Adrenal gland (tissue), 5 donors: Measurements from ENCODE around the gene PRDM1.

Experiments used
- POLR2A ChIP-seq, 2 donors: fragments of 450-650 bp; IDR thresholded peaks; one replicate each; pipeline ENCODE4 v1.6.1; 2017; ENCODE audit warnings: antibody characterized with exemption in 2 of 2, mild to moderate bottlenecking in 2 of 2, moderate library complexity in 1 of 2
- TF ChIP-seq, protein P1 (sequence below), 6 experiments: fragments of 450-650 bp in 4 of 6; fragments of 200-600 bp in 2 of 6; sonication (generic) in 1 of 6; IDR thresholded peaks; 1 replicate in 5 of 6; 2 replicates in 1 of 6; pipeline versions ENCODE4 v1.5.1 to v1.8.0; 2016 to 2021; ENCODE audit warnings: antibody characterized with exemption in 6 of 6, mild to moderate bottlenecking in 2 of 6, moderate library complexity in 1 of 6
- donor health status: DM: no; HTN: no; CAD: no.

DNA sequence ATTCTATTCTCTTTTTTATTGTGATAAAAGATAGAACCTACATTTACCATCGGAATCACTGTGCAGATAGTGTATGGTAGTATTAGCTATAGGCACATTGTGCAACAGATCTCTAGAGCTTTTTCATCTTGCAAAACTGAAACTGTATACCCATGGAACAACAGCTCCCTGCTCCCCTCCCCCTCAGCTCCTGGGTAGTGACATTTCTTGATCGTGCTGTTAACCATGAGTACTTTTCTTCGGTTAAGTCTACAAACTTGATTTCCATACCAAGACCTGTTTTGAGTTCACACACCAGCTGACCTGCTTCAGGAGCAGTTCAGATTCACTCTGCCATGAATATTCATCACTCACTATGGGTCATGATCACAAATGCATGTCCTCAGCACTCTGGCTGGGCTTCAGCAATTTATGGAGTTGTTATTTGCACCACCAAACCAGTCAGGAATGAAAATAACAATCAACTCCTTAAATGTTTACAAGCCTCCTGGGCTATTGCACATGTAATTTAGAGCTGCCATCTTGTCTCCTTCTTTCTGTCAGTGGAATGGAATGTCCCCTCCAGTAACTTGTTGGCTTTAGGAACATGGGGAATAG is 32.8 kb downstream of the PRDM1 start:
- TF ChIP-seq, protein P1, sequence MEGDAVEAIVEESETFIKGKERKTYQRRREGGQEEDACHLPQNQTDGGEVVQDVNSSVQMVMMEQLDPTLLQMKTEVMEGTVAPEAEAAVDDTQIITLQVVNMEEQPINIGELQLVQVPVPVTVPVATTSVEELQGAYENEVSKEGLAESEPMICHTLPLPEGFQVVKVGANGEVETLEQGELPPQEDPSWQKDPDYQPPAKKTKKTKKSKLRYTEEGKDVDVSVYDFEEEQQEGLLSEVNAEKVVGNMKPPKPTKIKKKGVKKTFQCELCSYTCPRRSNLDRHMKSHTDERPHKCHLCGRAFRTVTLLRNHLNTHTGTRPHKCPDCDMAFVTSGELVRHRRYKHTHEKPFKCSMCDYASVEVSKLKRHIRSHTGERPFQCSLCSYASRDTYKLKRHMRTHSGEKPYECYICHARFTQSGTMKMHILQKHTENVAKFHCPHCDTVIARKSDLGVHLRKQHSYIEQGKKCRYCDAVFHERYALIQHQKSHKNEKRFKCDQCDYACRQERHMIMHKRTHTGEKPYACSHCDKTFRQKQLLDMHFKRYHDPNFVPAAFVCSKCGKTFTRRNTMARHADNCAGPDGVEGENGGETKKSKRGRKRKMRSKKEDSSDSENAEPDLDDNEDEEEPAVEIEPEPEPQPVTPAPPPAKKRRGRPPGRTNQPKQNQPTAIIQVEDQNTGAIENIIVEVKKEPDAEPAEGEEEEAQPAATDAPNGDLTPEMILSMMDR (IDR thresholded peaks at IDR 0.05) = no peak
- no peak for TF ChIP-seq POLR2A (IDR thresholded peaks at IDR 0.05)
